Activated T-helper 1 cell treated with anti-CD3 and anti-CD28 coated beads, Interleukin-2, amount 50 U/mL, for 16 hours (primary cell): ENCODE data around the gene ANKRD12.

Source experiments
- DNase-seq, 2 donors: peaks; one replicate each; pipeline ENCODE4 v3.0.0-alpha.2; 2020; ENCODE audit warnings: low read depth in 1 of 2, low spot score in 1 of 2

The ANKRD12 gene

GRCh38 chr18:9182852-9183399 lies 46.3 kb downstream of the ANKRD12 start:
- no peak for DNase-seq

GRCh38 chr18:9184998-9185613 lies 48.5 kb downstream of the ANKRD12 start:
- no peak for DNase-seq

- DNase-seq: no peak
Observed at GRCh38 chr18:9188359-9189231, 52.0 kb downstream of the ANKRD12 start.

- DNase-seq: no peak
Observed at GRCh38 chr18:9189491-9189890, 52.9 kb downstream of the ANKRD12 start.

- no peak for DNase-seq
Observed at GRCh38 chr18:9191658-9192256, 55.2 kb downstream of the ANKRD12 start.

GRCh38 chr18:9193031-9193430 lies 56.5 kb downstream of the ANKRD12 start:
- DNase-seq: no peak

- no peak for DNase-seq
Observed at GRCh38 chr18:9196568-9196967, 60.0 kb downstream of the ANKRD12 start.

GRCh38 chr18:9199681-9200080 lies 63.1 kb downstream of the ANKRD12 start:
- DNase-seq: no peak

- no peak for DNase-seq
Observed at GRCh38 chr18:9201224-9201623, 64.6 kb downstream of the ANKRD12 start.

GRCh38 chr18:9204659-9205058 lies 68.1 kb downstream of the ANKRD12 start:
- no peak for DNase-seq

GRCh38 chr18:9206421-9206820 lies 69.8 kb downstream of the ANKRD12 start:
- DNase-seq: no peak

GRCh38 chr18:9209279-9209678 lies 72.7 kb downstream of the ANKRD12 start:
- no peak for DNase-seq

- DNase-seq: no peak
Observed at GRCh38 chr18:9210966-9211365, 74.4 kb downstream of the ANKRD12 start.

GRCh38 chr18:9211955-9212354 lies 75.4 kb downstream of the ANKRD12 start:
- no peak for DNase-seq

- DNase-seq: no peak
Observed at GRCh38 chr18:9215221-9215933, 78.8 kb downstream of the ANKRD12 start.

- DNase-seq: no peak
Observed at GRCh38 chr18:9216459-9216858, 79.9 kb downstream of the ANKRD12 start.

- no peak for DNase-seq
Observed at GRCh38 chr18:9217743-9218451, 81.3 kb downstream of the ANKRD12 start.

GRCh38 chr18:9221040-9221439 lies 84.5 kb downstream of the ANKRD12 start:
- DNase-seq: no peak

- DNase-seq: no peak
Observed at GRCh38 chr18:9221661-9222060, 85.1 kb downstream of the ANKRD12 start.

GRCh38 chr18:9223356-9223755 lies 86.8 kb downstream of the ANKRD12 start:
- no peak for DNase-seq

- no peak for DNase-seq
Observed at GRCh38 chr18:9226463-9226862, 89.9 kb downstream of the ANKRD12 start.
